DMS114 treated with DMSO at 0.1 percent for 48 hours (cell line): Measurements from ENCODE around the gene PEAK1.
"Not testable (repeated sequence)": the region's sequence is repeated elsewhere in the genome, so short reads cannot be mapped to it uniquely, and the experiment has no call there.

Experiments
- DNase-seq: peaks from one replicate; lab custom pipeline; 2025; ENCODE audit not compliant: unreplicated experiment; lab: John Stamatoyannopoulos, UW

The PEAK1 gene

DNA sequence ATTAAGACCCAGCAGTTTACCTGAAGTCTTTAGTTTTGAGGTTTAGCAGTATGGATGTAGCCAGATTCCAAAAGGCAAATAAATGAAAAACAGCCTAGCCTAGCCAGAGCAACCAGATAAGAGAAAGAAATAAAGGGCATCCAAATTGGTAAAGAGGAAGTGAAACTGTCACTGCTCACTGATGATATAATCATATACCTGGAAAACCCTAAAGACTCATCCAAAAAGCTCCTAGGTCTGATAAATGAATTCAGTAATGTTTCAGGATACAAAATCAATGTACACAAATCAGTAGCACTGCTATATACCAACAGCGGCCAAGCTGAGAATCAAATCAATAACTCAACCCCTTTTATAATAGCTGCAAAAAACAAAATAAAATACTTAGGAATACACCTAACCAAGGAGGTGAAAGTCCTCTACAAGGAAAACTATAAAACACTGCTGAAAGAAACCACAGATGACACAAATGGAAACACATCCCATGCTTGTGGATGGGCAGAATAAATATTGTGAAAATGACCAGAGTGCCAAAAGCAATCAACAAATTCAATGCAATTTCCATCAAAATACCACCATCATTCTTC lies 13.6 kb downstream of the PEAK1 start:
- not testable (repeated sequence) for DNase-seq

DNA sequence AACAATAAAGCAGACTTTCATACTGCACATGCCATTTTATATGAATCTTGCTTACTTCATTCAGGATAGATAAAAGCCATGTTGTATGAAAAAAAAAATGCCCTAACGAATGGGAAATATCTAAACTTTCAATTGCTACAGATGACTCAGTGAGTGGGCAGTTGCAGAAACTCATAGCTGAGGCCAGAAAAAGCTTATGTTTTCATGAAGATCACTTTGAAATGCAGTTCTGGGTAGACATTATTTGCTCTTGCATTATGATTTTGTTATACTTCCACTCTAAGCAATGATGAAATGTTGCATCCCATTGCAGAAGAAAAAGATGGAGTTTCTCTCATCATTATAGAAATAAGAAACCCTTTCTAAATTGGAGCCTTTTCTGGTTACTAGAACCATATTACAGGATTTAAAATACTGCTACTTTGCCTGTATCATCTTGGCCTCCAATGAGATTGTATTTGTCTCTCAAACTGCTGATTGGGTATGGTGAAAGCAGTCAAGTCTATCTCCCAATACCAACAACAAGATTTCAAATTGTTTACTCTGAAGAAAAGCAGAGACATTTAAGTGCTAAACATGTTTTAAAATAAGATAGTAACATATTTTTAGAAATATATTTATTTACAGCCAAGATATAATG lies 17.0 kb downstream of the PEAK1 start:
- DNase-seq = no peak

DNA sequence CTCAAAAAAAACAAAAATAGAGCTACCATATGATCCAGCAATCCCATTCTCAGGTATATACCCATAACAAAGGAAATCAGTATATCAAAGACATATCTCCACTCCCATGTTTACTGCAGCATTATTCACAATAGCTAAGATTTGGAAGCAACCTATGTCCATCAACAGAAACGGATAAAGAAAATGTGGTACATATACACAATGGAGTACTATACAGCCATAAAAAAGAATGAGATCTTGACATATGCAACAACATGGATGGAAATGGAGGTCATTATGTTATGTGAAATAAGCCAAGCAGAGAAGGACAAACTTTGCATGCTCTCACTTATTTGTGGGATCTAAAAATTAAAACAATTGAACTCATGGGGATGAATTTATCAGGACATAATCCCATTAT lies 19.6 kb downstream of the PEAK1 start:
- no peak for DNase-seq

DNA sequence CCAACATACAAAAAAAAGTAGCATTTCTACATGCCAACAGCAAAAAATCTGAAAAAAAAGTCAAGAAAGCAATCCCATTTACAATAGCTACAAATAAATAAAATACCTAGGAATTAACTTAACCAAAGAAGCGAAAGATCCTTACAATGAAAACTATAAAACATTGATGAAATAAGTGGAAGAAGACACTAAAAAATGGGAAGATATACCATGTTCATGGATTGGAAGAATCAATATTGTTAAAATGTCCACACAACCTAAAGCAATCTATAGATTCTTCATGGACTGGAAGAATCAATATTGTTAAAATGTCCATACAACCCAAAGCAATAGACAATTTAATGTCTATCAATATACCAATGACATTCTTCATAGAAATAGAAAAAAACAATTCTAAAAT lies 21.0 kb downstream of the PEAK1 start:
- no peak for DNase-seq

DNA sequence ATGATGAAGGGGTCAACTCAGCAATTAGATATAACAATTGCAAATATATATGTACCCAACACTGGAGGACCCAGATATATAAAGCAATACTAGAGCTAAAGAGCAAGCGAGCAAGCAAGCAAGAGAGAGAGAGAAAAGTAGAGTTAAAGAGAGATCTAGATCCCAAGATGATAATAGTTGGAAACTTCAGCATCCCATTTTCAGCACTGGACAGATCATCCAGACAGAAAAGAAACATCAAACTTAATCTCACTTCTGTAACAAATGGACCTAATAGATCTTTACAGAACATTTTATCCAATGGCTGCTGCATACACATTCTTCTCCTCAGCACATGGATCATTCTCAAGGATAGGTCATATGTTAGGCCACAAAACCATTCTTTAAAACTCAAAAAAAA lies 23.2 kb downstream of the PEAK1 start:
- DNase-seq = no peak

DNA sequence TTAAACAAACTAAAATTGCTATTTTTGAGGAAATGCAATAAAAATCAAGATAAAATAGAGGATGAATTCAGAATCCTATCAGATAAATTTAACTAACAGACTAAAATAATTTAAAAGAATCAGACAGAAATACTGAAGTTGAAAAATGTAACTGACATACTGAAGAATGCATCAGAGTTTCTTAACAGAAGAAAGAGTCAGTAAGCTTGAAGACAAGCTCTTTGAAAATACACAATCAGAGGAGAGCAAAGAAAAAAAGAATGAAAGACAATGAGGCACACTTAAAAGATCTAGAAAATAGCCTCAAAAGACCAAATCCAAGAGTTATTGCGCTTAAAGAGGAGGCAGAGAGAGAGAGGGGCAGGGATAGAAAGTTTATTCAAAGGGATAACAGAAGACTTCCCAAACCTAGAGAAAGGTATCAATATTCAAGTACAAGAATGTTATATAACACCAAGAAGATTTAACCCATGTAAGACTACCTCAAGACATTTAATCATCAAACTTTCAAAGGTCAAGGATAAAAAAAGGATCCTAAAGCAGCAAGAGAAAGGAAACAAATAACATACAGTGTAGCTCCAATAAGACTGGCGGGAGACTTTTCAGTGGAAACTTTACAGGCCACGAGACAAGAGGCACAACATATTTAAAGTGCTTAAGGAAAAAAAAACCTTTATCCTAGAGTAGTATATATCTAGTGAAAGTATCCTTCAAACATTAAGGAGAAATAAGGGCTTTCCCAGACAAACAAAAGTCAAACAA lies 24.7 kb downstream of the PEAK1 start:
- no peak for DNase-seq

DNA sequence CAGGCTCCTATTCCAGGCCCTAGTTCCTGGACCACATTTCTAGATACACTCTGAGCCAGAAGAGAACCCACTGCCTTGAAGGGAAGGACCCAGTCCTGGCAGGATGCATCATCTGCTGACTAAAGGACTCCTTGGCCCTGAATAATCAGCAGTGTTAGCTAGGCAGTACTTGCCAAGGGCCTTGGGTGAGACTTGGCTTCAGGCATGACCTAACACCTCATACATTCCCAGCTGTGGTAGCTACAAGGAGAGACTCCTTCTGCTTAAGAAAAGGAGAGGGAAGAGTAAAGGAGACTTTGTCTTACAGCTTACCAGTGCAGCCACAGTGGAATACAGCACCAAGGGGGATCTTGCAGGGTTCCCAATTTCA lies 26.4 kb downstream of the PEAK1 start:
- DNase-seq = no peak

DNA sequence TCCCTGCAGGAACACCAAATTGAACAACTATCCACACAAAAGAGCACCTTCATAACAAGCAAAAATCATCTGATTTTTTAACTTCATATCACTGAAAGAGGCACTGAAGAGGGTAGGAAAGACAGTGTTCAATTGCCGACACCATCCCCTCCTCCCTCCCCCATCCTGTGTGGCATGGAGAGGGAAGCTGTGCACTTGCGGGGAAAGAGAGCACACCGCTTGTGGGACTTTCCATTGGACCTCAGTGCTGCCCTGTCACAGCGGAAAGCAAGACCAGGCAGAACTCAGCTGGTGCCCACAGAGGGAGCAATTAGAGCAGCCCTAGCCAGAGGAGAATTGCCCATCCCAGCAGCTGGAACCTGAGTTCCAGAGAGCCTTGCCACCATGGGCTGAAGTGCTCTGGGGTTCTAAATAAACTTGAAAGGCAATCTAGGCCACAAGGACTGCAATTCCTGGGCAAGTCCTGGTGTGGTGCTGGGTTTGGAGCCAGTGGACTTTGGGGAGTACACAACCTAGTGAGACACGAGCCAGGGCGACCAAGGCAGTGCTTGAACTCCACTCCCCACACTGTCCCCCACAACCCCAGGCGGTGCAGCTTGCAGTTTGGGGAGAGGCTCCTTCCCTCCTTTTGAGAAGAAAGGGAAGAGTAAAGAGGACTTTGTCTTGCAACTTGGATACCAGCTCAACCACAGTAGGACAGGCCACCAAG lies 27.0 kb downstream of the PEAK1 start:
- no peak for DNase-seq

DNA sequence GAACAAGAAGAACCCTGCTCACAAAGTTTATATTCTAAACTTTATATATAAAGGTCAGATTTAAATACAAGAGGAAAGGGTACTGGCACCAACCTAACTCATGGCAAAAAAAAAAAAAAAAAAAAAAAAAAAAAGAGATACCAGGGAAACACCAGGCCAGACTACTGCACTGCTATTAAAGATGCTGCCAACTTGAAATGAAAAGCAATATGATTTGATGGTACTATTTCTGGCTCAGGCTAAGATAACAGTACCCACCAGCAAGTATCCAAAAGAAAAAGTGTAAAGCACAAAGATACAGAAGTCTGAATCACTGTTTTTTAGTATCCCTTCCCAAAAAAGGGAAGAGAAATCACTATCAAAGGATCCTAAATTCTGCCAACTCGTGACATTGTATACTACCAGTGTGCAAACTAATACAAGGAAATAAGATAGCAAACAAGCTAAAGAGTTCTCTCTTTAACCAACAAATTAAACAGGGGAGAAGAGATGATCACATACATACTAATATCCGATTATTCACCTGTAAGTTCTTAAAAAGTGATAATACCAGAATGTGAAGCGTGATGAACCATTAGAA lies 28.4 kb downstream of the PEAK1 start:
- no peak for DNase-seq

DNA sequence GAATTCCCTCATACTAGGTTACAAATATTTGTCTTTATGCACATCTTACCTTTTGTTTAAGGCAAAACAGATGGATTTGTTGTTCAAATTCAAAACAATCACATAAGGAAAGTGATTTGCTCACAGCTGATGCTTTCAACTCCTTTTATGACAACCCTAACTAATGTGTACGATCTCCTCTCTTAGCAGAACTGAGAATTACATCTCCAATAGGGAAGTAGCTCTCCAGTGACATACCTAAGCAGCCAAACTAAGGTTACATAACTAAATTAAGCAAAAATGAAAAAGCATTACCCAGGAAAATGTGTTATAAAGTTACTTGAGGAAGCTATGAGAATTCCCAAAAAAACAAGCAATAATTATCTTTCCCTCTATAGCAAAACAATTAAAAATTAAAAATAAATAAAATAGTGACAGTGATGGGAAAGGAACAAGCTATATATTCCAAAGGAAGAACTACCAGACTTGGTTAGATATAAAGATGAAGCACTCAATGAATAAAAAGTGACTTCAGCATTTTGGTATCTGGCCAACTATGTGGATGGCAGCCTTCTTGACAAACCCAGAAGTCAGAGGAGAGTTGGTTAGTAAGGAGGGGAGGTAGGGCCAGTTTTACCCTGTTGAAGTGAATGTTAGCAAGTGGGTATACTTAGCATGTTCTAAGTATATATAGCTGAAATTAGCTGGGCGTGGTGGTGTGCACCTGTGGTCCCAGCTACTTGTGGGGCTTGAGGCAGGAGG lies 32.4 kb downstream of the PEAK1 start:
- no peak for DNase-seq

DNA sequence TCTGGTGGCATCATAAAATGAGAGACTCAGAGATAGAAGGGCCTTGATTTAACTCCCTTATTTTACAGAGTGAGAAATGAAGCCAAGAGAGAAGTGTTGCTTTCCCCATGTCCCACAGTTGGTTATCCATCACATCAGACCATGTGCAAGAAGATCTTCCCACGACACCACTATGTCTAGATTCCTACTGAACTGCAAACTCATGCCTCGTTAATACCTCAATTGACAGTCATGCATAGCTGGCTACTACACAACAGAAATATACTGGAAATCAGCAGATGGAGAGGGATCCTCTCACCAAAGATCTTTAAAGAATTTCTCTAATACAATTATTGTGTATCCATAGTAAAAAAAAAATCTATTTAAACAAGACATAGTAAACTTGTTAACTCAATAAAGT lies 33.3 kb downstream of the PEAK1 start:
- no peak for DNase-seq

DNA sequence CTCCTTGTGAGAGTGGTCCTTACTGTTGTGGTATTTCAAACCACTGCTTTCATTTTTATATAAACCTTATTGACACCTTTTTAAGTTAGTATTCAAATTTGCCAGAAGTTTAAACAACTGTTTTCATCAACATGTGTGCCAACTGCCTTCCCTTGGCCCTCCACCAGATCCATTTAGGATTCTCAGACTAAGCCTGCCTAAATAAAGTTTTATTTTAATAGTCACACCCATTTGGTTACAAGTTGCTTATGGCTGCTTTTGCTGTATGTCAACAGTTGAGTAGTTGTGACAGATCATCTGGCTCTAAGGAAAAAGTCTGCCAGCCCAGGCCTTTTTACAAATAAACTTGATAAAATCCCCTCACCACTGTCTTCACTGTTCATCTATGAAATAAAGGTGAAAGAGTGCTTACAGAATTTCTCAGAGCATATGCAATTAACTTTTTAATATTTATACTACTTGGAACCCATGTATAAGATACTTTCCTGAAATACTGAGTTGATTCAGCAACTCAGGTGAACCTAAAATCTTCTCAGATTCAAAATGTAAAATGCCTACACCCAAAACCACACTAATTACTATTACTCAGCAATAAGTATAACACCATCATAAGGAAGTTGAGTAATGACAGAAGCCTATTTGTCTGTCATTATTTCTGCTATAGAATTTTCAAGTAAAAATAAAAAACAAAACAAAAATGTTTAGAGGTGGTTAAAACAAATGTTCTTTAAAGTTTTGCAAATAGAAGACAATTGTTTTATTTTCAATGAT lies 35.1 kb downstream of the PEAK1 start:
- DNase-seq = no peak

DNA sequence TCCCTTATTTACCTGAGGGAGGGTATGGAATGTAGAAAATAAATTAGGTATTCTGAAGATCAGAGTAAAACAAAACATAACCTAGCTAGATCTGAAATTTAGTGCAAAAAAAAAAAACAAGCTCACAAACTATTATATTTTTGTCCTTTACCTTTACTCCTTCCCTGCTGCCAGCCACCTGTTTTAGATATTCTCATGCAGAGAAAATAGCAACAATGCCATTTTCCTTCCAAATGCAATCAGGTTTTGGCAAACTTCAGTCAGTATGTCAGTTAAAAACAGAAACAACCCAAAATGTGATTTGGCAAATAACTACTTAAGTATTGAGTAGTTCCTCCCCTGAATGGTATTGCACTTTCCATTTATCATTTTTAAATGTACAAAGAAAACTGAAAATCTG lies 35.8 kb downstream of the PEAK1 start:
- DNase-seq = no peak

DNA sequence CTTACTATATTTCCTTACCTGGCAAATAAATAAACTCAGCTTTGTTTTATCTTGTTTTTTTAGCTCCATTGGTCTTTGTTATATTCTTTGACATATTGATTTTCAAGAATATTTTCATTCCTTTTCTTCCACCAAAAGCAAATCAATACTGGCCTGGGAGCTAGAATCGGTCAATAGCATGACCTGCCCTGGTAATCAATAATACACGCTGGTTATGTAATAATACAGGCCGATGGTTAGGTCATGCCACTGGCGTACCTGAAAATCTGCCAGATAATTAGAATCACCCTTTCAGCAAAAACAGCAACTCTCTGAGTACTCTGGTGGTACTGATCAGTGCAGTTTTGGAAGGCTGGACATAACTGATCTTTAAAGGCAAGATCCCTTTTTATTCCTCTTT lies 39.9 kb downstream of the PEAK1 start:
- DNase-seq = no peak

DNA sequence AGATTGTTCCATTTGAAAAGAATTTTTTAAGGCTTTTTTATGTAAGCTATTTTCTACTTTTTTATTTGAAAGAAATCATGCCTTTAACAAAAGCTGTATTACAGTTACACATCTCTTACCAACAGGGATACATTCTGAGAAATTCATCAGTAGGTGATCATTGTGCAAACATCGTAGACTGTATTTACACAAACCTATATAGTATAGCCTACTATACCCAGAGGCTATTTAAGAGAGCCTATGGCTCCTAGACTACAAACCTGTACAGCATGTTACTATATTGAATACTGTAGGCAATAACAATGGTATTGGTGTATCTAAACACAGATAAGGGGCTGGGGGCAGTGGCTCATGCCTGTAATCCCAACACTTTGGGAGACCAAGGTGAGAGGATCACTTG lies 43.1 kb downstream of the PEAK1 start:
- no peak for DNase-seq

DNA sequence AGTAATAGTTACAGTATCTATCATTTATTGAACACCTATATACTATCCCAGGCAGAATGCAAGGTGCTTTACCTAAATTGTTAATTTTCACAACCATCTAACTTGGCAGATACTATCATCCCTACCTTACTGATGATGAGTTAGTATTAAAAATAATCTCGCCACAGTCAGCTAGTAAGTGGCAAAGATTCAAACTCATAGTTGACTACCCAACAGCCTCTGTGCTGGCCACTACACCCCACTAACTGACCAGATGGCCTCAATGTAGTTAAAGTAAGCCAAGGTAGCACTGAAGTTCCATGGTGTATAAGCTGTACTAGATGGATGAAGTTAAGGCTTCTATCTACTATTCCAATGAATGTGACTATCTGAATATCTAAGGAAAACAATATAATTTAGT lies 44.8 kb downstream of the PEAK1 start:
- DNase-seq = no peak

DNA sequence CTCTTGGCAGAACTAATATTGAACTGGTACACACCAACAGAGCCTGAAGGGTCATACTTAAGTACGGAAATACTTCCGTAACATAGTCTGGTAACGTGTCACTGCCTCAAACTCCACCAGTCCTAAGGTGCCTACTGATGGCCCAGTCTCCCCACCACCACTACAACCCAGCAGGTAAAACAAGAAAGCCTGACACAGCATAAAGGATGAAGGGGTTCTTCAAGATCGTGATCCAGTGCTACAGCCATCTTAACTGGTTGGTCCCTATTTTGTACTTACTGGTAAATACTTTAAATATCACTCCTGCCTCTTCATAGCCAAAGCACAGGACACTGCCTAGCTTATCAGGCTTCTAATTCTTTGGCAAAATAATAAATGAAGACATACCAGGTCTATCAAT lies 46.5 kb downstream of the PEAK1 start:
- DNase-seq = no peak

DNA sequence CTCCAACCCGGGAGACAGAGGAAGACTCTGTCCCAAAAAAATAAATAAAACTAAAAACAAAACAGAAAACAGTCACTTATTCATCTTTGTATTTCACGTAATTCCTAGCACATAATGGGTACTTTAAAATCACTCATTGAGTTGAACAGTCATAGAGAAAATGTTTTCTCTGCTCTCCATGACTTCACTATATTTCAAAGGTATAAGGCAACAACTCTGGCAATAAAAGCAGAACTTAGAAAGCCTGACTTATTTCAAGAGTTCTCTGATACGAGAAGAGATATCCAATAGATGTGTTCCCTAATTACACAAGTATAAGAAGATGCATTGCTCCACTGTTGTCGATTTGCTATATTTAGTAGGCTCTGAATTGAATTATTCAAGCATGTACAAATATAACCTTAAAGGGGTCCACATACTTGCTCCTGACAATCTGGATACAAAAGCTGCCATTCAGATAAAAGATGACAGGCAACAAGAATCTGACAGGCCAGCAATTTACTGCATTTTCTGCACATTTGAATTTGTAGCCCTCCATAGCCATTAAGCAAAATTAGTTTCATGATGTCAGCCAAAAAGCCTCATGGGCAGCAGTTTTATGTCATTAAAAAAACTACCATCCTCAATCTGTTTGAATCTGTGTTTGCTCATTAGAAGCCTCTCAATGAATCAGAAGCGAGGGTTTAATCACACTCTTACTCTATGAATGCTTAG lies 47.9 kb downstream of the PEAK1 start:
- DNase-seq = no peak

DNA sequence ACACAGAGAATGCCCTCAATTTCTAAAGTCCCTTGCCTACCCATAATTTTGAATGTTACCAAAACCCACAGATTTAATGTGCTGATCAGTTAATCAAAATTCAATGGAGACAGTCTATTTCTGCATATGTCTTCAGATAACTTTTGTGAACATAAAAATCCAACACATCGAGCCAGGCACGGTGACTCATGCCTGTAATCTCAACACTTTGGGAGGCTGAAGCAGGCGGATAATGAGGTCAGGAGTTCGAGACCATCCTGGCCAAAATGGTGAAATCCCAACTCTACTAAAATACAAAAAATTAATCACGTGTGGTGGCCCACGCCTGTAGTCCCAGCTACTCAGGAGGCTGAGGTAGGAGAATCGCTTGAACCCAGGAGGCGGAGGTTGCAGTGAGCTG lies 49.3 kb downstream of the PEAK1 start:
- DNase-seq = no peak

DNA sequence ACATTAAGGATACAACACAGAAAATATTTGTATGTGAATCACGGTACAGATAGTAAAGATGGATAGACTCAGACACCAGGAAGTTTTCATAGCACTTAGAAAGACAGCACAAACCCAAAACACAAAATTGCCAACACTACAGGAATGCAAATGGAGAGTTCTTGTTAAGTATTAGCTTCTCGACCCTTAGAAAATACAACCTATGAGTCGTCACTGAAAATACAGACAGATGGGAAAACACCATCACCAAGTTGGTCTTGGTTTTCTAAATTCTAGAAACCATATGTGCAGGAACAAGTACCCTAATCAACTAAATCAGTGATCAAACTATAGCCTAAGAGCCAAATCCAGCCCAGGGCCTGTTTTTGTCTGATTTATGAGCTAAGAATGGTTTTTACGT lies 50.7 kb downstream of the PEAK1 start:
- DNase-seq = no peak
